Measurements from ENCODE around the gene CHRD.

DNA sequence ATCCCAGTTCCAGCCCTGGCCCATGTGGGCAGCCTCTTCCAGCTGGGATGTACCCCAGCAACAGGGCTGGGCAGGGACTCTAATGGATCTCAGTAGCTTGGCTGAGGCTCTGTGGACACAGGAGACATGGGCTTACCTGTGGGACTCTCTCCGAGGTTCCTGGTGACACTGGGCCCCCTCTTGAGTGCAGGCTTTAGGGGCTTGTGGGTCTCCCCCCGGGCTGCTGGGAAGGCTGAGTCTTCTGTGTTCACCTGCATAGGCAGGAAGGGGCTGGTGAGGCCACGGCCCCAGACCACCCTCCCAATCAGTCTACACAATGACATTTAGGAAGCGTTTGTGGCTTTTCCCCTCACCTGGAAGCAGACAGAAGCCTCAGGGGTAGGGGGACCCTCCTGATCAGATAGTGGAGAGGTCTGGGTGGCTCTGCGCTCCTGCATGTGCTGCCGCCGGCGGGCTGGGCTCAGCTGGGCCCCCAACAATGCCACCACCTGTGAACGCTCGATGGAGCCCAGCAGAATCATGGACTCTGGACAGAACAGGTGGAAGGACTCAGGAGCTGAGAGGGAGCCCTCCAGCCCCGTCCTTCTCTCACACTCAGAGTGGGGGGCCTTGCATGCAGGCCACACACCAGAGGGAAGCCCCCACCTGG, 26.8 kb upstream of the CHRD start:
- TF ChIP-seq, protein P1, sequence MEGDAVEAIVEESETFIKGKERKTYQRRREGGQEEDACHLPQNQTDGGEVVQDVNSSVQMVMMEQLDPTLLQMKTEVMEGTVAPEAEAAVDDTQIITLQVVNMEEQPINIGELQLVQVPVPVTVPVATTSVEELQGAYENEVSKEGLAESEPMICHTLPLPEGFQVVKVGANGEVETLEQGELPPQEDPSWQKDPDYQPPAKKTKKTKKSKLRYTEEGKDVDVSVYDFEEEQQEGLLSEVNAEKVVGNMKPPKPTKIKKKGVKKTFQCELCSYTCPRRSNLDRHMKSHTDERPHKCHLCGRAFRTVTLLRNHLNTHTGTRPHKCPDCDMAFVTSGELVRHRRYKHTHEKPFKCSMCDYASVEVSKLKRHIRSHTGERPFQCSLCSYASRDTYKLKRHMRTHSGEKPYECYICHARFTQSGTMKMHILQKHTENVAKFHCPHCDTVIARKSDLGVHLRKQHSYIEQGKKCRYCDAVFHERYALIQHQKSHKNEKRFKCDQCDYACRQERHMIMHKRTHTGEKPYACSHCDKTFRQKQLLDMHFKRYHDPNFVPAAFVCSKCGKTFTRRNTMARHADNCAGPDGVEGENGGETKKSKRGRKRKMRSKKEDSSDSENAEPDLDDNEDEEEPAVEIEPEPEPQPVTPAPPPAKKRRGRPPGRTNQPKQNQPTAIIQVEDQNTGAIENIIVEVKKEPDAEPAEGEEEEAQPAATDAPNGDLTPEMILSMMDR (conservative IDR thresholded peaks at IDR 0.05; ENCODE audit: low read depth, low read length): no peak
- TF ChIP-seq EZH2 (IDR thresholded peaks at IDR 0.05; ENCODE audit: low read length, unreplicated experiment) (no peak), EZH2phosphoT487 (IDR thresholded peaks at IDR 0.05; ENCODE audit: borderline replicate concordance, low read length) (no peak)
